Endodermal cell (in vitro differentiated cells): Measurements from ENCODE around the gene SLC46A1. TPM values are rescaled to one million over a fixed set of nuclear protein-coding genes. Genes with fewer than 3 reads are reported as not detected.
A peak's percentile ranks its signal among the peaks of the same experiment; 100 is the strongest.

Experiments used
- DNase-seq: peaks from one replicate; pipeline ENCODE4 v3.0.0-alpha.2; 2017
- H3K27ac ChIP-seq: 2 replicates; pipeline ENCODE4 v1.5.1; 2013; ENCODE audit warnings: mild to moderate bottlenecking, low read depth, low read length, moderate library complexity
- H3K27me3 ChIP-seq: 2 replicates; pipeline ENCODE4 v1.6.1; 2013; ENCODE audit warnings: mild to moderate bottlenecking, low read length, moderate library complexity; ENCODE audit not compliant: insufficient read depth, control insufficient read depth, poor library complexity, severe bottlenecking
- H3K36me3 ChIP-seq: 2 replicates; pipeline ENCODE4 v1.7.0; 2013; ENCODE audit warnings: mild to moderate bottlenecking, low read length, moderate library complexity; ENCODE audit not compliant: control insufficient read depth, insufficient read depth
- H3K4me1 ChIP-seq: one replicate; pipeline ENCODE4 v1.7.0; 2013; ENCODE audit warnings: low read length; ENCODE audit not compliant: control insufficient read depth, insufficient read depth
- H3K4me3 ChIP-seq: 2 replicates; pipeline ENCODE4 v1.5.1; 2013; ENCODE audit warnings: mild to moderate bottlenecking, low read length, moderate library complexity
- H3K9ac ChIP-seq: 2 replicates; pipeline ENCODE4 v1.6.1; 2013; ENCODE audit warnings: mild to moderate bottlenecking, low read length, moderate library complexity; ENCODE audit not compliant: poor library complexity, severe bottlenecking; ENCODE audit errors: extremely low read depth
- H3K9me3 ChIP-seq: 2 replicates; pipeline ENCODE4 v1.6.1; 2013; ENCODE audit warnings: mild to moderate bottlenecking, low read length, moderate library complexity; ENCODE audit not compliant: control insufficient read depth
- H3K27ac Mint-ChIP-seq: 2 replicates; pipeline ENCODE4 v1.8.0; 2020; ENCODE audit warnings: mixed read lengths
- H3K27me3 Mint-ChIP-seq: 2 replicates; pipeline ENCODE4 v1.8.0; 2021; ENCODE audit warnings: mild to moderate bottlenecking, mixed read lengths; ENCODE audit not compliant: insufficient read depth
- H3K36me3 Mint-ChIP-seq: 2 replicates; pipeline ENCODE4 v1.8.0; 2020; ENCODE audit warnings: low read depth, mixed read lengths
- H3K4me1 Mint-ChIP-seq: 2 replicates; pipeline ENCODE4 v1.8.0; 2020; ENCODE audit warnings: mixed read lengths
- H3K4me3 Mint-ChIP-seq: 2 replicates; pipeline ENCODE4 v1.8.0; 2020; ENCODE audit warnings: mild to moderate bottlenecking, moderate library complexity, mixed read lengths
- H3K9me3 Mint-ChIP-seq: 2 replicates; pipeline ENCODE4 v1.8.0; 2020; ENCODE audit warnings: mild to moderate bottlenecking, mixed read lengths
- WGBS, 2 experiments: methylation state at CpG; one replicate each; pipeline versions ENCODE4 v1.1.5 to v1.1.7; 2013; ENCODE audit warnings: missing lambda C conversion rate in 2 of 2, mixed read lengths in 1 of 2; ENCODE audit not compliant: insufficient coverage in 1 of 2, insufficient read length in 1 of 2; 5-methylcytosine and 5-hydroxymethylcytosine counted together
- total RNA-seq, 2 donors: library from RNA; stranded (reverse); fragmentation: NEBNext Ultra II Directional in 1 of 2; extraction: Animal tissue kit (Norgen Biotek cat#: 25700) in 1 of 2; gene quantifications; 2 replicates in 1 of 2; 3 replicates in 1 of 2; pipeline ENCODE4 v1.2.1, GENCODE V29; 2021
- TF ChIP-seq, protein P1 (sequence below): fragments of 200-600 bp; sonication (generic); conservative IDR thresholded peaks from 2 replicates; pipeline ENCODE4 v1.5.0; 2021; ENCODE audit warnings: antibody characterized with exemption, mild to moderate bottlenecking

The SLC46A1 gene
- total RNA-seq, 2 donors from 2014 or later: 6.9 to 10.9 TPM

GRCh38 chr17:28348979-28349378, 57.0 kb downstream of the SLC46A1 start:
- Histone ChIP-seq H3K27me3 (no peaks in the 10 kb centered on the region), H3K9ac (no peak overlapping the region), H3K36me3 (peaks cover 92% of the 10 kb centered on the region), H3K27ac (no peak overlapping the region), H3K4me1 (peaks cover 9% of the 10 kb centered on the region), H3K4me3 (no peak overlapping the region), H3K9me3 (no peaks in the 10 kb centered on the region)
- peak; percentile 47 for DNase-seq
- WGBS, 2 experiments: 80 to 100% methylated on average over 1 to 3 of the region's 3 CpGs
- Mint-ChIP-seq H3K27ac (peak overlapping the region; percentile 48), H3K4me1 (peaks cover 4% of the 10 kb centered on the region), H3K27me3 (no peaks in the 10 kb centered on the region), H3K4me3 (no peak overlapping the region), H3K9me3 (no peaks in the 10 kb centered on the region), H3K36me3 (peaks cover 81% of the 10 kb centered on the region)
- TF ChIP-seq, protein P1, sequence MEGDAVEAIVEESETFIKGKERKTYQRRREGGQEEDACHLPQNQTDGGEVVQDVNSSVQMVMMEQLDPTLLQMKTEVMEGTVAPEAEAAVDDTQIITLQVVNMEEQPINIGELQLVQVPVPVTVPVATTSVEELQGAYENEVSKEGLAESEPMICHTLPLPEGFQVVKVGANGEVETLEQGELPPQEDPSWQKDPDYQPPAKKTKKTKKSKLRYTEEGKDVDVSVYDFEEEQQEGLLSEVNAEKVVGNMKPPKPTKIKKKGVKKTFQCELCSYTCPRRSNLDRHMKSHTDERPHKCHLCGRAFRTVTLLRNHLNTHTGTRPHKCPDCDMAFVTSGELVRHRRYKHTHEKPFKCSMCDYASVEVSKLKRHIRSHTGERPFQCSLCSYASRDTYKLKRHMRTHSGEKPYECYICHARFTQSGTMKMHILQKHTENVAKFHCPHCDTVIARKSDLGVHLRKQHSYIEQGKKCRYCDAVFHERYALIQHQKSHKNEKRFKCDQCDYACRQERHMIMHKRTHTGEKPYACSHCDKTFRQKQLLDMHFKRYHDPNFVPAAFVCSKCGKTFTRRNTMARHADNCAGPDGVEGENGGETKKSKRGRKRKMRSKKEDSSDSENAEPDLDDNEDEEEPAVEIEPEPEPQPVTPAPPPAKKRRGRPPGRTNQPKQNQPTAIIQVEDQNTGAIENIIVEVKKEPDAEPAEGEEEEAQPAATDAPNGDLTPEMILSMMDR: no peak

DNA sequence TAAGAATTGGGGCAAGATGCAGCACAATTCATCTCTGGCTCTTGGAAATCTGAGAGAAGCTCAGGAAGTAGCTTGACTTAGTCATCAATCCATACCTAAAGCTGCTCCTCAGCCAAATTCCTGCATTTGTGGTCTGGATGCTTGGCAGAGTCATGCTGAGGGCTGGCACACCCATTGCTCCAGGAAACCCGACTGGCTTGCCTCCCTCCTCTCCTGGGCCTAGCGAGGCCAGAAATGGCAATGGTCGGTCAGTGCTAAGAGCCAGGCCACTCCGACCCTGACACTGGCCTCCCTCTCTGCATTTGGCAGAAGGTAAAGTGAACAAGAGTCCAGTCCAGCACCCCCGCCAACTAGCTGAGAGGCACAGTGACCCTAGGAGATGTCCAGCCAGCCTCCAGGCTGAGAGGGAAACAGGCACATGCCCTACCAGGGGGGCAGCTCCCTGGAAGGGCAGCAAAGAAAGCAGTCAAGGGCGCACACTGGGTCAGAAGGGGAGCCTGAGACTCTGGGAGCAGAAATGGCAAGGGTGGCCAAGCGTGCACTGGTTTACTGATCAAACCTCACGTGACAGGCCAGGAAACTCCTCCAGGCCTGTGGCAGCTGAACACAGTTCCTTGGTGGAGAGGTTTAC, 58.6 kb downstream of the SLC46A1 start:
- peaks cover 80% of the 10 kb centered on the region for H3K36me3 Mint-ChIP-seq
- no peak overlapping the region for H3K4me3 Mint-ChIP-seq
- no peaks in the 10 kb centered on the region for H3K9me3 Mint-ChIP-seq
- H3K27me3 Mint-ChIP-seq: no peaks in the 10 kb centered on the region
- peak overlapping the region; percentile 73 for H3K27ac Mint-ChIP-seq
- H3K27ac ChIP-seq: no peak overlapping the region
- peaks cover 9% of the 10 kb centered on the region for H3K4me1 ChIP-seq
- no peak overlapping the region for H3K9ac ChIP-seq
- H3K36me3 ChIP-seq: peaks cover 93% of the 10 kb centered on the region
- peak; percentile 75 for DNase-seq
- 94 to 100% methylated on average over 2 to 8 of the region's 8 CpGs for WGBS, 2 experiments
- peaks cover 4% of the 10 kb centered on the region for H3K4me1 Mint-ChIP-seq
- H3K9me3 ChIP-seq: no peaks in the 10 kb centered on the region
- H3K4me3 ChIP-seq: no peak overlapping the region
- H3K27me3 ChIP-seq: no peaks in the 10 kb centered on the region
- TF ChIP-seq, protein P1: no peak

GRCh38 chr17:28346746-28347246, 59.2 kb downstream of the SLC46A1 start:
- Histone ChIP-seq H3K9ac (peak overlapping the region; percentile 25), H3K27ac (peak overlapping the region; percentile 53), H3K4me3 (no peak overlapping the region), H3K36me3 (peaks cover 95% of the 10 kb centered on the region), H3K9me3 (no peaks in the 10 kb centered on the region), H3K4me1 (peaks cover 9% of the 10 kb centered on the region), H3K27me3 (no peaks in the 10 kb centered on the region)
- Mint-ChIP-seq H3K4me3 (no peak overlapping the region), H3K27me3 (no peaks in the 10 kb centered on the region), H3K9me3 (no peaks in the 10 kb centered on the region), H3K4me1 (peaks cover 4% of the 10 kb centered on the region), H3K27ac (peak overlapping the region; percentile 73), H3K36me3 (peaks cover 83% of the 10 kb centered on the region)
- TF ChIP-seq, protein P1: peak; percentile 62
- peak; percentile 73 for DNase-seq
- 90 to 100% methylated on average over 1 to 5 of the region's 7 CpGs for WGBS, 2 experiments
